C4-2B (cell line): Measurements from ENCODE around the gene DOCK11.
A peak's percentile ranks its signal among the peaks of the same experiment; 100 is the strongest.

Experiments used
- H3K27ac ChIP-seq: fragments of 450-650 bp; 2 replicates; pipeline ENCODE4 v1.5.1; 2017
- CTCF ChIP-seq: fragments of 450-650 bp; conservative IDR thresholded peaks from 2 replicates; pipeline ENCODE4 v1.5.1; 2017; ENCODE audit warnings: mild to moderate bottlenecking
- ZFX ChIP-seq: fragments of 450-650 bp; IDR thresholded peaks from 2 replicates; pipeline ENCODE4 v1.6.1; 2017

Gene DOCK11

GRCh38 chrX:118495958-118496762 lies 545 bp downstream of the DOCK11 start:
- peak overlapping the region; percentile 23; the same call in 1 of the 2 replicates for H3K27ac ChIP-seq

GRCh38 chrX:118496763-118497079 lies 1.1 kb downstream of the DOCK11 start:
- no peak overlapping the region; the same call in 1 of the 2 replicates for H3K27ac ChIP-seq
- TF ChIP-seq CTCF = no peak
- TF ChIP-seq ZFX = no peak

More at GRCh38 chrX:118495958-118496762, 545 bp downstream of the DOCK11 start:
- no peak for TF ChIP-seq CTCF
- TF ChIP-seq ZFX = no peak

GRCh38 chrX:118497180-118497818 lies 1.7 kb downstream of the DOCK11 start:
- TF ChIP-seq CTCF (no peak), ZFX (no peak)

GRCh38 chrX:118498351-118498750 lies 2.7 kb downstream of the DOCK11 start:
- no peak overlapping the region for H3K27ac ChIP-seq

More at GRCh38 chrX:118497180-118497818, 1.7 kb downstream of the DOCK11 start:
- no peak overlapping the region for H3K27ac ChIP-seq

DNA sequence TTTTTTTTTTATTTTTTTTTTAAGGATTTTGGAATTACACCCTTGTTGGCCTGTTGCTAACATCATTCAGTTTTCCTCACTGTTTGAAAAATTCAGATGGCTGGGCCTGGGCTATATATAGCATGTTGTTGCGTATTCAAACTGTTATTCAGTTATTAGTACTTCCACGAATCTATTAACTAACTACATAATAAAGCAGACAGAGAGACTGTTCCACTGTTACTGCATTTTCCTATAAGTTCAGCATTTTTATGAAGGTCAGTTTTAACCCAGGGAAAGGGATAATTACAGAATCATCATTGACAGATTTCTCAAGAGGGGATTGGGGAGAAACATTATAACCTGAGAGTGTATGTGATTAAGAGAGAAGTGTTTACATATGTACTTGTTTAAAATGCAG lies 3.1 kb downstream of the DOCK11 start:
- no peak for TF ChIP-seq ZFX
- H3K27ac ChIP-seq = no peak overlapping the region

More at GRCh38 chrX:118498351-118498750, 2.7 kb downstream of the DOCK11 start:
- TF ChIP-seq CTCF (no peak), ZFX (no peak)

GRCh38 chrX:118499295-118499694 lies 3.7 kb downstream of the DOCK11 start:
- no peak for TF ChIP-seq CTCF
- no peak for TF ChIP-seq ZFX
- H3K27ac ChIP-seq = no peak overlapping the region

DNA sequence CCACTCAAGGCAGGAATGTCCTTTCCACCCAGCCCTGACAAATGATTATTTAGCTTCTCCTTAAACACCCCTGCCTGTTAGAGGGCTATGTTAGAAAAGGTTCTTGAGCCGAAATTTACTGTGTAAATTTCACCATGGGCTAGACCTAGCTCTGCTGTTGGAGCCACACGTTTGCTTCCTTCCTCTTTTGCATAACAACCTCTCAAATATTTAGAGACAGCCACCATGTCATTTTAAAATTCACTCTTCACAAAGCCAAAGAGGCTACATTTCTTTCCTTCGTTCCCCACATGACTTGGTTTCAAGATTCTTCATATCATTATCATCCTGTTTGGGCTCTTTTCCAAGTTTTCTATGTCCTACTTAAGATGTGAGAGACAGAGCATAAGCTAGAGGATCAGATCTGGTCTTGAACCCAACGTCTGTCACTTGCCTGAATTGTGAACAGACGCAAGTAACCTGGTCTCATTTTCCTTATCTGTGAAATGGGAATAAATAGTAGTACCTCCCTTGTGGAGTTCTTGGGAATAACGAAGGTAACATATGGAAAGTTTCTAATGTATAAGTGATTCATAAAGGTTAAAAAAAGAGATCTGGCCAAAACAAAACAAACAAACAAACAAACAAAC lies 6.7 kb downstream of the DOCK11 start:
- no peak for TF ChIP-seq ZFX
- TF ChIP-seq CTCF = no peak
- H3K27ac ChIP-seq = no peak overlapping the region
